T47D (cell line): ENCODE measurements around the gene FAM216A.
"Not testable (repeated sequence)": the region's sequence is repeated elsewhere in the genome, so short reads cannot be mapped to it uniquely, and the experiment has no call there.

Experiments used
- DNase-seq, 2 experiments: peaks; one replicate each; pipeline versions ENCODE4 v3.0.0 to v3.0.0-alpha.2; 2011 to 2012; ENCODE audit warnings: low read depth in 1 of 2, low spot score in 1 of 2
- JUND ChIP-seq: IDR thresholded peaks from 2 replicates; pipeline ENCODE4 v1.6.1; 2012; ENCODE audit warnings: low read depth
- in situ Hi-C: cut with HindIII; loops from 2 replicates; pipeline ENCODE4 v1.10.0; 2016; ENCODE audit warnings: low sequenced_read_pairs, low pct_unique_long_range_greater_than_20kb

The FAM216A gene

GRCh38 chr12:110468214-110469048 lies at the start of gene FAM216A, which contains the start of gene GPN3:
TSS of gene FAM216A (plus strand) at chr12:110468845. CDS start at chr12:110468876, 31 bp downstream.
TSS of gene GPN3 (minus strand) at chr12:110468257. CDS start at chr12:110468203, 54 bp downstream.
- in situ Hi-C loops, result no loop called here
- peak; percentile 91 to 100 for DNase-seq
- no peak for TF ChIP-seq JUND

- DNase-seq, in situ Hi-C loops: not testable (repeated sequence)
Measured at GRCh38 chr12:110420644-110421043, 48.0 kb upstream of the FAM216A start.

- DNase-seq, result no peak
- in situ Hi-C loops, result no loop called here
- TF ChIP-seq JUND, result no peak
Measured at GRCh38 chr12:110421159-110421661, 47.4 kb upstream of the FAM216A start.

- in situ Hi-C loops, result no loop called here
- no peak for DNase-seq
- no peak for TF ChIP-seq JUND
Measured at GRCh38 chr12:110421701-110422100, 46.9 kb upstream of the FAM216A start.

GRCh38 chr12:110424237-110424636 lies 44.4 kb upstream of the FAM216A start:
- in situ Hi-C loops, result no loop called here
- no peak for DNase-seq
- TF ChIP-seq JUND, result no peak

GRCh38 chr12:110426406-110426805 lies 42.2 kb upstream of the FAM216A start:
- in situ Hi-C loops, result no loop called here
- no peak for DNase-seq
- TF ChIP-seq JUND, result no peak

- in situ Hi-C loops, DNase-seq: not testable (repeated sequence)
Measured at GRCh38 chr12:110429676-110430075, 39.0 kb upstream of the FAM216A start.

- no peak for TF ChIP-seq JUND
- in situ Hi-C loops, result no loop called here
- no peak for DNase-seq
Measured at GRCh38 chr12:110431957-110432587, 36.6 kb upstream of the FAM216A start.

- no peak for TF ChIP-seq JUND
- DNase-seq, result no peak
- in situ Hi-C loops, result no loop called here
Measured at GRCh38 chr12:110436231-110436630, 32.4 kb upstream of the FAM216A start.

GRCh38 chr12:110444455-110444854 lies 24.2 kb upstream of the FAM216A start:
- in situ Hi-C loops, result no loop called here
- DNase-seq, result no peak
- TF ChIP-seq JUND, result no peak

- peak; percentile 73 to 98 for DNase-seq
- in situ Hi-C loops, result no loop called here
- TF ChIP-seq JUND, result no peak
Measured at GRCh38 chr12:110449799-110450497, 18.7 kb upstream of the FAM216A start, which contains the start of gene ARPC3. TSS of gene ARPC3 (minus strand) at chr12:110450337. CDS start at chr12:110450260, 77 bp downstream.

- no peak for DNase-seq
- in situ Hi-C loops, result no loop called here
- TF ChIP-seq JUND, result no peak
Measured at GRCh38 chr12:110451263-110451662, 17.4 kb upstream of the FAM216A start.
